ENCODE measurements around the gene LACRT. TPM values are rescaled to one million over a fixed set of nuclear protein-coding genes. Genes with fewer than 3 reads are reported as not detected.
"Not testable (repeated sequence)": the region's sequence is repeated elsewhere in the genome, so short reads cannot be mapped to it uniquely, and the experiment has no call there.

The LACRT gene
- total RNA-seq (not detected), polyA plus RNA-seq (not detected)
- long read RNA-seq, donor 1, result 0 reads
- long read RNA-seq, donor 2, result 0 reads
- long read RNA-seq, donor 3, result 0 reads
- long read RNA-seq, donor 4, result 0 reads

GRCh38 chr12:54634795-54635194 lies at the start of gene LACRT:
Gene LACRT, minus strand, starts transcription at chr12:54634895. Its CDS starts 54 bp downstream, at chr12:54634841.
- no peaks in the 10 kb centered on the region for H3K9me3 ChIP-seq (ENCODE audit: control insufficient read depth, low read length)
- intact Hi-C loops (cut with DNase I), result no loop called here
- 78% methylated on average over 2 of the region's 2 CpGs for WGBS
- H3K27me3 ChIP-seq (ENCODE audit: control insufficient read depth, insufficient read depth), result no peaks in the 10 kb centered on the region
- H3K4me1 ChIP-seq (ENCODE audit: control insufficient read depth, insufficient read depth, low read length), result no peaks in the 10 kb centered on the region
- H3K4me3 ChIP-seq (ENCODE audit: low read length), result no peak within 1 kb of the TSS
- no peak within 1 kb of the TSS for H3K27ac ChIP-seq (ENCODE audit: low read length)
- ATAC-seq, result no peak
- DNase-seq, result no peak

- Histone ChIP-seq H3K27ac (ENCODE audit: low read length) (no peak overlapping the region), H3K9me3 (ENCODE audit: control insufficient read depth, low read length) (no peaks in the 10 kb centered on the region), H3K27me3 (ENCODE audit: control insufficient read depth, insufficient read depth) (no peaks in the 10 kb centered on the region), H3K4me1 (ENCODE audit: control insufficient read depth, insufficient read depth, low read length) (no peaks in the 10 kb centered on the region), H3K4me3 (ENCODE audit: low read length) (no peak overlapping the region)
- ATAC-seq (no peak), DNase-seq (no peak)
- intact Hi-C loops (cut with DNase I), result no loop called here
- 42% methylated on average over 2 of the region's 2 CpGs for WGBS
Observed at GRCh38 chr12:54683398-54683797, 48.7 kb upstream of the LACRT start.

- Histone ChIP-seq H3K4me1 (ENCODE audit: control insufficient read depth, insufficient read depth, low read length) (no peaks in the 10 kb centered on the region), H3K4me3 (ENCODE audit: low read length) (no peak overlapping the region), H3K27me3 (ENCODE audit: control insufficient read depth, insufficient read depth) (no peaks in the 10 kb centered on the region), H3K27ac (ENCODE audit: low read length) (no peak overlapping the region), H3K9me3 (ENCODE audit: control insufficient read depth, low read length) (no peaks in the 10 kb centered on the region)
- no peak for DNase-seq
- 89% methylated on average over 1 of the region's 1 CpG for WGBS
- no peak for ATAC-seq
- intact Hi-C loops (cut with DNase I), result no loop called here
Observed at GRCh38 chr12:54682674-54683073, 48.0 kb upstream of the LACRT start.

- Histone ChIP-seq H3K27ac (ENCODE audit: low read length) (no peak overlapping the region), H3K4me1 (ENCODE audit: control insufficient read depth, insufficient read depth, low read length) (no peaks in the 10 kb centered on the region), H3K27me3 (ENCODE audit: control insufficient read depth, insufficient read depth) (no peaks in the 10 kb centered on the region), H3K9me3 (ENCODE audit: control insufficient read depth, low read length) (no peaks in the 10 kb centered on the region), H3K4me3 (ENCODE audit: low read length) (no peak overlapping the region)
- WGBS, result 53% methylated on average over 3 of the region's 3 CpGs
- DNase-seq, result no peak
- ATAC-seq, result no peak
- intact Hi-C loops (cut with DNase I), result no loop called here
Observed at GRCh38 chr12:54680374-54680773, 45.7 kb upstream of the LACRT start.

GRCh38 chr12:54678131-54678530 lies 43.4 kb upstream of the LACRT start:
- ATAC-seq (no peak), DNase-seq (no peak)
- Histone ChIP-seq H3K4me1 (ENCODE audit: control insufficient read depth, insufficient read depth, low read length) (no peaks in the 10 kb centered on the region), H3K27me3 (ENCODE audit: control insufficient read depth, insufficient read depth) (no peaks in the 10 kb centered on the region), H3K27ac (ENCODE audit: low read length) (no peak overlapping the region), H3K4me3 (ENCODE audit: low read length) (no peak overlapping the region), H3K9me3 (ENCODE audit: control insufficient read depth, low read length) (no peaks in the 10 kb centered on the region)
- intact Hi-C loops (cut with DNase I), result no loop called here
- 64% methylated on average over 5 of the region's 5 CpGs for whole genome bisulfite sequencing

- H3K27ac ChIP-seq (ENCODE audit: low read length), result no peak overlapping the region
- no peaks in the 10 kb centered on the region for H3K4me1 ChIP-seq (ENCODE audit: control insufficient read depth, insufficient read depth, low read length)
- 83% methylated on average over 5 of the region's 5 CpGs for WGBS
- H3K27me3 ChIP-seq (ENCODE audit: control insufficient read depth, insufficient read depth), result peaks cover 2% of the 10 kb centered on the region
- H3K9me3 ChIP-seq (ENCODE audit: control insufficient read depth, low read length), result no peaks in the 10 kb centered on the region
- no peak for DNase-seq
- intact Hi-C loops (cut with DNase I), result no loop called here
- H3K4me3 ChIP-seq (ENCODE audit: low read length), result no peak overlapping the region
- ATAC-seq, result no peak
Observed at GRCh38 chr12:54667945-54668344, 33.2 kb upstream of the LACRT start.

GRCh38 chr12:54666008-54666407 lies 31.3 kb upstream of the LACRT start:
- Histone ChIP-seq H3K27me3 (ENCODE audit: control insufficient read depth, insufficient read depth) (no peaks in the 10 kb centered on the region), H3K27ac (ENCODE audit: low read length) (no peak overlapping the region), H3K9me3 (ENCODE audit: control insufficient read depth, low read length) (no peaks in the 10 kb centered on the region), H3K4me3 (ENCODE audit: low read length) (no peak overlapping the region), H3K4me1 (ENCODE audit: control insufficient read depth, insufficient read depth, low read length) (no peaks in the 10 kb centered on the region)
- intact Hi-C loops (cut with DNase I), result no loop called here
- WGBS, result 71% methylated on average over 3 of the region's 3 CpGs
- no peak for ATAC-seq
- DNase-seq, result no peak

GRCh38 chr12:54665022-54665635 lies 30.4 kb upstream of the LACRT start:
- H3K4me3 ChIP-seq (ENCODE audit: low read length); H3K27ac ChIP-seq (ENCODE audit: low read length); H3K27me3 ChIP-seq (ENCODE audit: control insufficient read depth, insufficient read depth); H3K9me3 ChIP-seq (ENCODE audit: control insufficient read depth, low read length); intact Hi-C loops (cut with DNase I); DNase-seq; H3K4me1 ChIP-seq (ENCODE audit: control insufficient read depth, insufficient read depth, low read length); ATAC-seq: not testable (repeated sequence)
- 75% methylated on average over 3 of the region's 3 CpGs for WGBS

GRCh38 chr12:54663603-54664002 lies 28.9 kb upstream of the LACRT start:
- no peak overlapping the region for H3K4me3 ChIP-seq (ENCODE audit: low read length)
- no peak for ATAC-seq
- no peaks in the 10 kb centered on the region for H3K4me1 ChIP-seq (ENCODE audit: control insufficient read depth, insufficient read depth, low read length)
- no peak overlapping the region for H3K27ac ChIP-seq (ENCODE audit: low read length)
- WGBS, result 59% methylated on average over 3 of the region's 3 CpGs
- intact Hi-C loops (cut with DNase I), result no loop called here
- no peaks in the 10 kb centered on the region for H3K9me3 ChIP-seq (ENCODE audit: control insufficient read depth, low read length)
- peaks cover 2% of the 10 kb centered on the region for H3K27me3 ChIP-seq (ENCODE audit: control insufficient read depth, insufficient read depth)
- no peak for DNase-seq

- no peak for DNase-seq
- intact Hi-C loops (cut with DNase I), result no loop called here
- no peaks in the 10 kb centered on the region for H3K9me3 ChIP-seq (ENCODE audit: control insufficient read depth, low read length)
- no peak for ATAC-seq
- no peak overlapping the region for H3K27ac ChIP-seq (ENCODE audit: low read length)
- WGBS, result 59% methylated on average over 3 of the region's 3 CpGs
- no peaks in the 10 kb centered on the region for H3K4me1 ChIP-seq (ENCODE audit: control insufficient read depth, insufficient read depth, low read length)
- no peak overlapping the region for H3K4me3 ChIP-seq (ENCODE audit: low read length)
- H3K27me3 ChIP-seq (ENCODE audit: control insufficient read depth, insufficient read depth), result peaks cover 2% of the 10 kb centered on the region
Observed at GRCh38 chr12:54662026-54662425, 27.3 kb upstream of the LACRT start.

GRCh38 chr12:54661048-54661447 lies 26.4 kb upstream of the LACRT start:
- Histone ChIP-seq H3K4me1 (ENCODE audit: control insufficient read depth, insufficient read depth, low read length) (no peaks in the 10 kb centered on the region), H3K4me3 (ENCODE audit: low read length) (no peak overlapping the region), H3K27ac (ENCODE audit: low read length) (no peak overlapping the region), H3K9me3 (ENCODE audit: control insufficient read depth, low read length) (no peaks in the 10 kb centered on the region), H3K27me3 (ENCODE audit: control insufficient read depth, insufficient read depth) (peaks cover 2% of the 10 kb centered on the region)
- 71% methylated on average over 2 of the region's 2 CpGs for WGBS
- no peak for DNase-seq
- intact Hi-C loops (cut with DNase I), result no loop called here
- no peak for ATAC-seq
